ENCODE results near the gene FNDC3B. TPM values are rescaled to one million over a fixed set of nuclear protein-coding genes. Genes with fewer than 3 reads are reported as not detected.

The FNDC3B gene
- total RNA-seq, 1 experiment from 2014 or later = 48.6 TPM

- Histone ChIP-seq H3F3A (ENCODE audit: low read length, unreplicated experiment) (no peaks in the 10 kb centered on the region), H3K27ac (ENCODE audit: low read length) (no peak overlapping the region), H3K9ac (ENCODE audit: low read length) (no peak overlapping the region), H3K36me3 (ENCODE audit: low read depth, low read length) (no peaks in the 10 kb centered on the region), H3K9me3 (ENCODE audit: low read length) (no peaks in the 10 kb centered on the region), H4K20me1 (ENCODE audit: low read length) (no peaks in the 10 kb centered on the region), H3K79me2 (ENCODE audit: low read length) (peaks cover 96% of the 10 kb centered on the region), H3K9me2 (replicated peaks; ENCODE audit: low read length) (no peaks in the 10 kb centered on the region), H2AFZ (ENCODE audit: low read length) (no peak overlapping the region), H3K27me3 (ENCODE audit: low read length) (no peaks in the 10 kb centered on the region), H3K4me3 (ENCODE audit: low read length) (no peak overlapping the region), H3K4me2 (ENCODE audit: low read length) (no peak overlapping the region), H3K4me1 (ENCODE audit: insufficient read depth, low read length) (peaks cover 14% of the 10 kb centered on the region)
- ChIA-PET POLR2A (ENCODE audit: unreplicated experiment) (no interaction called here), CTCF (no interaction called here)
- DNase-seq (no peak), ATAC-seq (no peak)
- BruUV-seq (replicated peaks) = no TSS peak
- intact Hi-C loops (cut with micrococcal nuclease) = no loop called here
- TF ChIP-seq CTCF (conservative IDR thresholded peaks at IDR 0.05; ENCODE audit: low read depth, low read length) = no peak
- TF ChIP-seq EZH2phosphoT487 (IDR thresholded peaks at IDR 0.05; ENCODE audit: borderline replicate concordance, low read length) = no peak
- no peak for TF ChIP-seq EZH2 (IDR thresholded peaks at IDR 0.05; ENCODE audit: low read length, unreplicated experiment)
Measured at GRCh38 chr3:172179680-172180399, 140.5 kb downstream of the FNDC3B start.

- ATAC-seq (no peak), DNase-seq (no peak)
- Histone ChIP-seq H3K36me3 (ENCODE audit: low read depth, low read length) (no peaks in the 10 kb centered on the region), H3K27ac (ENCODE audit: low read length) (no peak overlapping the region), H4K20me1 (ENCODE audit: low read length) (no peaks in the 10 kb centered on the region), H3K4me3 (ENCODE audit: low read length) (no peak overlapping the region), H3K79me2 (ENCODE audit: low read length) (peaks cover 94% of the 10 kb centered on the region), H3K9me2 (replicated peaks; ENCODE audit: low read length) (no peaks in the 10 kb centered on the region), H3K9me3 (ENCODE audit: low read length) (no peaks in the 10 kb centered on the region), H3K4me1 (ENCODE audit: insufficient read depth, low read length) (peaks cover 14% of the 10 kb centered on the region), H2AFZ (ENCODE audit: low read length) (no peak overlapping the region), H3K9ac (ENCODE audit: low read length) (no peak overlapping the region), H3K27me3 (ENCODE audit: low read length) (no peaks in the 10 kb centered on the region), H3K4me2 (ENCODE audit: low read length) (no peak overlapping the region), H3F3A (ENCODE audit: low read length, unreplicated experiment) (no peaks in the 10 kb centered on the region)
- no TSS peak for BruUV-seq (replicated peaks)
- intact Hi-C loops (cut with micrococcal nuclease) = no loop called here
- ChIA-PET POLR2A (ENCODE audit: unreplicated experiment) (no interaction called here), CTCF (no interaction called here)
- TF ChIP-seq CTCF (conservative IDR thresholded peaks at IDR 0.05; ENCODE audit: low read depth, low read length) = no peak
- no peak for TF ChIP-seq EZH2 (IDR thresholded peaks at IDR 0.05; ENCODE audit: low read length, unreplicated experiment)
- no peak for TF ChIP-seq EZH2phosphoT487 (IDR thresholded peaks at IDR 0.05; ENCODE audit: borderline replicate concordance, low read length)
Measured at GRCh38 chr3:172180473-172180872, 141.1 kb downstream of the FNDC3B start.

- TF ChIP-seq EZH2phosphoT487 (IDR thresholded peaks at IDR 0.05; ENCODE audit: borderline replicate concordance, low read length) = no peak
- Histone ChIP-seq H3K9ac (ENCODE audit: low read length) (no peak overlapping the region), H3K79me2 (ENCODE audit: low read length) (peaks cover 88% of the 10 kb centered on the region), H2AFZ (ENCODE audit: low read length) (no peak overlapping the region), H3K27ac (ENCODE audit: low read length) (peak overlapping the region; percentile 4; the same call in 1 of the 2 replicates), H3K4me1 (ENCODE audit: insufficient read depth, low read length) (peaks cover 14% of the 10 kb centered on the region), H3K36me3 (ENCODE audit: low read depth, low read length) (no peaks in the 10 kb centered on the region), H3K9me3 (ENCODE audit: low read length) (no peaks in the 10 kb centered on the region), H3F3A (ENCODE audit: low read length, unreplicated experiment) (no peaks in the 10 kb centered on the region), H3K9me2 (replicated peaks; ENCODE audit: low read length) (no peaks in the 10 kb centered on the region), H4K20me1 (ENCODE audit: low read length) (no peaks in the 10 kb centered on the region), H3K27me3 (ENCODE audit: low read length) (no peaks in the 10 kb centered on the region), H3K4me3 (ENCODE audit: low read length) (no peak overlapping the region), H3K4me2 (ENCODE audit: low read length) (no peak overlapping the region; the same call in 1 of the 2 replicates)
- CTCF ChIA-PET = no interaction called here
- ATAC-seq (peak; percentile 73), DNase-seq (peak; percentile 44)
- BruUV-seq (replicated peaks) = no TSS peak
- POLR2A ChIA-PET (ENCODE audit: unreplicated experiment) = no interaction called here
- intact Hi-C loops (cut with micrococcal nuclease) = no loop called here
Measured at GRCh38 chr3:172181932-172182586, 142.7 kb downstream of the FNDC3B start.
